Naive thymus-derived CD8-positive, alpha-beta T cell (primary cell): ENCODE data around the gene GBP7. TPM values are rescaled to one million over a fixed set of nuclear protein-coding genes. Genes with fewer than 3 reads are reported as not detected.
"Not testable (repeated sequence)": the region's sequence is repeated elsewhere in the genome, so short reads cannot be mapped to it uniquely, and the experiment has no call there.

Experiments used
- ATAC-seq, 2 donors: fragments of 150-1000 bp; cut with Tn5 transposase in 1 of 2; sonication (Bioruptor Pico), chemical (Tn5 transposase) in 1 of 2; 1 replicate in 1 of 2; 2 replicates in 1 of 2; pipeline ENCODE4 v1.10.0; 2021; ENCODE audit warnings: mild to moderate bottlenecking in 2 of 2, moderate library complexity in 2 of 2
- POLR2A ChIA-PET: fragments of 350-600 bp; sonication (Branson Sonifier 250); formaldehyde crosslinking; loops from one replicate; lab custom pipeline; 2021; ENCODE audit warnings: antibody characterized with exemption; lab: Charles Lee
- DNase-seq, 10 donors: peaks; one replicate each; pipeline versions ENCODE4 v3.0.0 to v3.0.0-alpha.2; 2020 to 2022
- H3K27ac Mint-ChIP-seq, 10 donors: one replicate each; pipeline ENCODE4 v1.8.0; 2020 to 2022; ENCODE audit warnings: mild to moderate bottlenecking in 10 of 10, mixed read lengths in 10 of 10, moderate library complexity in 4 of 10, inconsistent platforms in 1 of 10
- H3K27me3 Mint-ChIP-seq, 5 donors: one replicate each; pipeline ENCODE4 v1.8.0; 2021 to 2022; ENCODE audit warnings: mixed read lengths in 5 of 5
- H3K36me3 Mint-ChIP-seq, 3 donors: one replicate each; pipeline ENCODE4 v1.8.0; 2020 to 2022; ENCODE audit warnings: mixed read lengths in 3 of 3, mild to moderate bottlenecking in 2 of 3, inconsistent platforms in 1 of 3
- H3K4me1 Mint-ChIP-seq, 4 donors: one replicate each; pipeline ENCODE4 v1.8.0; 2021 to 2022; ENCODE audit warnings: mixed read lengths in 4 of 4
- H3K4me3 Mint-ChIP-seq, 10 donors: one replicate each; pipeline ENCODE4 v1.8.0; 2020 to 2022; ENCODE audit warnings: mild to moderate bottlenecking in 10 of 10, mixed read lengths in 10 of 10, moderate library complexity in 6 of 10, inconsistent platforms in 1 of 10
- H3K9me3 Mint-ChIP-seq, 9 donors: one replicate each; pipeline ENCODE4 v1.8.0; 2020 to 2022; ENCODE audit warnings: mixed read lengths in 9 of 9, mild to moderate bottlenecking in 3 of 9, inconsistent platforms in 1 of 9, moderate library complexity in 1 of 9
- polyA plus RNA-seq, 3 donors: library from polyadenylated mRNA; unstranded; fragments of 300-500 nt; fragmentation: Illumina TruSeq; gene quantifications; one replicate each; pipeline ENCODE4 v1.2.3, GENCODE V29; 2021
- total RNA-seq, 8 experiments: library from RNA in 2 of 8; stranded (reverse) in 2 of 8; gene quantifications; one replicate each; pipeline ENCODE4 v1.2.3 and lab custom pipeline; 2021 to 2026

Gene GBP7
- total and polyA plus RNA-seq, 5 experiments from 2014 or later = 0.14 TPM; not detected in 4

DNA sequence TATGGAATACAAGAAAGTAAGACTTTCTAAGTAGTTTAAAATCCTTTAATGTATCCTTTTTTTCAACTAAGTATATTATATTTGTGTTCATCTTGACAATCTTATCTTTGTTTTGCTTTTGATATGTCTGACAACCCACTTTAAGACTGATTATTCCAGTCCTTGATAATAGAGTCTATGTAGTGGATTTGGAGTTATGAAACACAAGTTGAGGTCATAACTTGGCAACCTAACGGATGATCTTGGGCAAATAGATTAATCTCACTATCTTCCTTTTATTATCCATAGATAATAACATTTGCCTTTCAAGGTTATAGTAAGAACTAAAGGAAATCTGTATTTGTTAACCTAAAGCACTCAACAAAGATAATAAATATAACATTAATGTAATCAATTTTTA, 45.1 kb downstream of the GBP7 start:
- POLR2A ChIA-PET = no interaction called here
- Mint-ChIP-seq H3K27me3 (no peaks in the 10 kb centered on the region), H3K4me3 (no peak overlapping the region), H3K4me1 (peaks cover 20 to 39% (median 33%) of the 10 kb centered on the region in 4 donors), H3K36me3 (peaks cover 0 to 7% (median 6%) of the 10 kb centered on the region in 3 donors), H3K9me3 (peaks cover 0 to 6% (median 2%) of the 10 kb centered on the region in 9 donors), H3K27ac (peak overlapping the region in 2 of 10 donors; percentile 81 to 93)
- ATAC-seq (no peak), DNase-seq (no peak)

DNA sequence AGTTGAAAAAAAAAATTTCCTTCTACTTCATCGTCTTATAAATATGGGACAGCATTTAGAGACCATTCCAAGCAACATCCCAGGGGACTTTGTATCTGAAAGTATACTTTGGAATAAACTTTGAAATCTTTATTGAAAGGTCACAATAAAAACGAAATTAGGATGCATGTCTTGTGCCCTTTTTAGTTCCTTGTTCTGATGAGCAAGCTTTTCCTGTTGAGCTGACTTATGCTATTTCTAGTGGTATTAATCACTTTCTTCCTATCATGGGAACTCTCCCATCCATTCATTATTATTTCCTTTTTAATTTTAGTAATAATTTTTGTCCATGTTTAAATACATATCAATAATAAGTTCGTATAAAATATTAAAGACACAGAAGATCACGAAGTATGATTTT, 45.9 kb downstream of the GBP7 start:
- peak overlapping the region in 5 of 10 donors; percentile 89 to 93 (median 93) for H3K27ac Mint-ChIP-seq
- H3K36me3 Mint-ChIP-seq = peaks cover 0 to 4% (median 3%) of the 10 kb centered on the region in 3 donors
- ATAC-seq (no peak), DNase-seq (no peak)
- peak overlapping the region in 2 of 10 donors; percentile 11 to 82 for H3K4me3 Mint-ChIP-seq
- H3K27me3 Mint-ChIP-seq = no peaks in the 10 kb centered on the region
- H3K4me1 Mint-ChIP-seq = peaks cover 22 to 44% (median 35%) of the 10 kb centered on the region in 4 donors
- H3K9me3 Mint-ChIP-seq = peaks cover 0 to 4% (median 0%) of the 10 kb centered on the region in 9 donors
- POLR2A ChIA-PET = no interaction called here

- not testable (repeated sequence) for H3K27me3 Mint-ChIP-seq, DNase-seq, H3K36me3 Mint-ChIP-seq, ATAC-seq, H3K9me3 Mint-ChIP-seq
- peak overlapping the region in 8 of 10 donors; percentile 18 to 100 (median 98) for H3K27ac Mint-ChIP-seq
- H3K4me3 Mint-ChIP-seq = peak overlapping the region in 6 of 10 donors; percentile 11 to 100 (median 97)
- H3K4me1 Mint-ChIP-seq = peaks cover 22 to 63% (median 46%) of the 10 kb centered on the region in 4 donors
- POLR2A ChIA-PET = interaction anchor here (0.6 to 1.9 kb wide), 5 partner anchors 10 to 183 kb away, joined by 4 to 15 read pairs (median 4); partner anchors contain the start of gene GBP1
Observed at GRCh38 chr1:89128003-89128458, 47.8 kb downstream of the GBP7 start.

DNA sequence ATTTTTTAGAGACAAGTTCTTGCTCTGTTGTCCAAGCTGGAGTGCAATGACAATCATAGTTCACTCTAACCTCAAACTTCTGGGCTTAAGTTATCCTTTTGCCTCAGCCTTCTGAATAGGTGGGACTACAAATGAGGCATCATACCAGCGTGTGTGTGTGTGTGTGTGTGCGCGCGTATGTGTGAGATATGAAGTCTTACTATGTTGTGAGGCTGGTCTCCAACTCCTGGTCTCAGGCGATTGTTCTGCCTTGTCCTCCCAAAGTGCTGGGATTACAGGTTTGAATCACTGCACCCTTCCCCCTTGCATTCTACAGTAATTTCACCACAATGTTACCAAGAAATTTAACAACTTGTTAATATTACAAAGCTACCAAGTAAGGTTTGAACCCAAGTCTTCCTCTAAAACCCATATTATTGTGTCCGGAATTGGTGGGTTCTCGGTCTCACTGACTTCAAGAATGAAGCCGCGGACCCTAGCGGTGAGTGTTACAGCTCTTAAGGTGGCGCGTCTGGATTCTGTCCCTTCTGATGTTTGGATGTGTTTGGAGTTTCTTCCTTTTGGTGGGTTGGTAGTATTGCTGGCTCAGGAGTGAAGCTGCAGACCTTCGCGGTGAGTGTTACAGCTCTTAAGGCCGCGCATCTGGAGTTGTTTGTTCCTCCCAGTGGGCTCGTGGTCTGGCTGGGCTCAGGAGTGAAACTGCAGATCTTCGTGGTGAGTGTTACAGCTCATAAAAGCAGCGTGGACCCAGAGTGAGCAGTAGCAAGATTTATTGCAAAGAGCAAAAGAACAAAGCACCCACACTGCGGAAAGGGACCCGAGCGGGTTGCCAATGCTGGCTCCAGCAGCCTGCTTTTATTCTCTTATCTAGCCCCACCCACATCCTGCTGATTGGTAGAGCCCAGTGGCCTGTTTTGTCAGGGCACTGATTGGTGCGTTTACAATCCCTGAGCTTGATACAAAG, 48.9 kb downstream of the GBP7 start:
- Mint-ChIP-seq H3K27ac (peak overlapping the region; percentile 93 to 100 (median 98)), H3K4me3 (peak overlapping the region; percentile 87 to 100 (median 100)), H3K36me3 (peaks cover 0 to 12% (median 9%) of the 10 kb centered on the region in 3 donors), H3K4me1 (peaks cover 30 to 75% (median 57%) of the 10 kb centered on the region in 4 donors)
- H3K9me3 Mint-ChIP-seq, H3K27me3 Mint-ChIP-seq: not testable (repeated sequence)
- DNase-seq (peak; percentile 42 to 89 (median 72)), ATAC-seq (peak; percentile 33 to 37)
- POLR2A ChIA-PET = interaction anchor here (0.6 to 1.9 kb wide), 14 partner anchors 9 to 868 kb away, joined by 3 to 20 read pairs (median 4); partner anchors contain the start of genes GBP1, GBP3, GBP4 and GBP5

DNA sequence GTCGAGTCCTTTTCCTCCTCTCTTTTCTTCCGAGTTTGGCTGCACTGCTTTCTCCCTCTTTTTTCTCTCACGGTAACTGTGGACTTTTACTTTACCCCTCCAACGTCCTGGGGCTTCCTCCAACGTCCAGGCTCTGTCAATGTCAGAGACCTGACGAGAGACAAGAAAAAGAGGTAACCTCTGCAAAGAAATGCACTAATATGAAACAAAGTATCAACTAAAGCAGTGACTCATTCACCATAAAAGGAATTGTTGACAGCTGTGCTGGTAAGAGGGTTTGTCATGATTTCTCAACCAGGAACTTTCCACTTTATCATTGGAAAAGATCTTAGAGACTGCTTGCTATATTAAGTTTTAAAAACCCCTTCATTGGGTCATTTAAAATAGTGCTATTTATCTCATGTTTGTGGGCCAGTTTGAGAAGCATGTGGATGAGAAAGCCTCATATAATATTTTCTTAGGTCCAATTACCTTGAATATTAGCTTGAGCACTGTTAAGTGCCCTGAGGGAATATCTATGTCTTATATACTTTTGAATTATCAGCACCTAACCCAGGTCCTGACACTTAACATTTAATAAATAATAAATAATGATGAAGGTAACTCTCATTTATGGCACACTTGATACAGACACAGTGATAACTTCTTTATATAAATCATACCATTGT, 49.8 kb downstream of the GBP7 start, which contains the start of gene GBP2:
Gene GBP2, minus strand, starts transcription at position 202 of the 668 bp plus-strand sequence. CDS start 4,148 bp downstream, outside the sequence.
- H3K4me3 Mint-ChIP-seq = peak within 1 kb of the TSS; percentile 87 to 100 (median 100)
- peaks cover 32 to 81% (median 61%) of the 10 kb centered on the region in 4 donors for H3K4me1 Mint-ChIP-seq
- H3K9me3 Mint-ChIP-seq = peaks cover 0 to 4% (median 0%) of the 10 kb centered on the region in 9 donors
- ATAC-seq = peak; percentile 72 to 83
- POLR2A ChIA-PET = interaction anchor here (0.7 to 1.9 kb wide), 10 partner anchors 11 to 482 kb away, joined by 3 to 20 read pairs (median 4); partner anchors contain the start of genes GBP1, GBP4 and GBP5
- no peaks in the 10 kb centered on the region for H3K27me3 Mint-ChIP-seq
- H3K36me3 Mint-ChIP-seq = peaks cover 0 to 18% (median 14%) of the 10 kb centered on the region in 3 donors
- DNase-seq = peak in 3 of 10 donors; percentile 34 to 43 (median 35)
- H3K27ac Mint-ChIP-seq = peak within 1 kb of the TSS; percentile 93 to 100 (median 98)

DNA sequence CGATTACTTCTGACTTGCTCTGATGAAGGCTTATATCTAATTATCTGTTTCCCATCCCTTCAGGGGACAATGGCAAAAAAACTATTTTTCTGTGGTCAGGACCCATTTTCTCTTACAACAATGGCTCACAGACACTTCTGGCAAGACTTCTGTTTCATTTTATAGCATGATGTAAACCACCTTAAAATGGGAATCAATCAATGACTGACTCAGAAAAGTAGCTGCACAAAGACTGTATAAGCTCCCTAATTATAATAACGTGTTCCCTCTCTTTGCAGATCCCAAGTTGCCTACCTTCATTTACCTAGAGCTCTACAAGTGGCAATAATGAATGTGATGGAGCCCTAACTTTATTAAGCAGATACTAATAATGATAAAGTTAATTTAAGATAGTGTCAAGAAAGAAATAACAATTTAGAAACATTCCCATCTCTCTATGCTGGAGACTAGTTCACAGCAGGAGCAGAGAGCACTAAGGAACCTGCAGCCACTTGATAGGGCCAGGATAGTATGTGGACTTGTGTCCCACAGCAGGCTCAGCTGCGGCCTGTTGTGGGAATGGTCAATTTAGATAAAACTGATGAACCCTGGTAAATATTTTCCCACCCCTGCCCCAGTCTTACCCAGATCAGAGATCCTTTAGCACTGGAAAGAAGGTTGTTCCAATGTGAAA, 50.4 kb downstream of the GBP7 start:
- ATAC-seq = peak; percentile 3 to 11

DNA sequence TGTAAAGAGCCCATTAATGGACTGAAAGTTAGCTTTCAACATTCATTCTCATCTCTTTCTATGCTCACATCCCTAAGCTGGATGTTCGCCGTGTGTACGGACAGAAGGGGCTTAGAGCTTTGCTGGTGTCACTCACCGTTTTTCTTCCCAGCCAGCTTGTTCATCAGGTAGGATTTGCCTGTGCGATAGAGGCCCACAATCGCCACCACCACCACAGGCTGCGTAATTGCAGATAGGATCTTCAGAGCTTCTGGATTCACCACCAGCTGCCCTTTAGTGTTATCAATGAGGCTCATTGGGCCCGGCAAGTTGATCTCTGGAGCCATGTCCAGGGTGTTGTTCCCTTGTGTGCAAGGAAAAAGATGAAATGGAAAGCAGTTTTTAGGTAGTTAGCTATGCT, 54.2 kb downstream of the GBP7 start:
- Mint-ChIP-seq H3K4me1 (peaks cover 20 to 50% (median 34%) of the 10 kb centered on the region in 4 donors), H3K9me3 (no peaks in the 10 kb centered on the region), H3K36me3 (peaks cover 0 to 24% (median 20%) of the 10 kb centered on the region in 3 donors), H3K27me3 (no peaks in the 10 kb centered on the region), H3K27ac (peak overlapping the region in 7 of 10 donors; percentile 30 to 100 (median 61)), H3K4me3 (peak overlapping the region in 3 of 10 donors; percentile 4 to 39 (median 17))
- no peak for DNase-seq
- POLR2A ChIA-PET = interaction anchor here (0.5 kb wide), 1 partner anchor 387 kb away, joined by 3 read pairs; no protein-coding TSS in a partner anchor
- no peak for ATAC-seq

More for the DNA sequence above, 50.4 kb downstream of the GBP7 start:
- POLR2A ChIA-PET = interaction anchor here (0.6 to 1.9 kb wide), 6 partner anchors 10 to 434 kb away, joined by 3 to 20 read pairs (median 5); partner anchors contain the start of genes GBP4 and GBP5
- peaks cover 0 to 23% (median 16%) of the 10 kb centered on the region in 3 donors for H3K36me3 Mint-ChIP-seq
- peak overlapping the region; percentile 93 to 100 (median 98) for H3K27ac Mint-ChIP-seq
- H3K4me3 Mint-ChIP-seq = peak overlapping the region; percentile 87 to 100 (median 100)
- peaks cover 0 to 4% (median 0%) of the 10 kb centered on the region in 9 donors for H3K9me3 Mint-ChIP-seq
- H3K27me3 Mint-ChIP-seq = no peaks in the 10 kb centered on the region
- DNase-seq = no peak
- peaks cover 31 to 81% (median 60%) of the 10 kb centered on the region in 4 donors for H3K4me1 Mint-ChIP-seq

DNA sequence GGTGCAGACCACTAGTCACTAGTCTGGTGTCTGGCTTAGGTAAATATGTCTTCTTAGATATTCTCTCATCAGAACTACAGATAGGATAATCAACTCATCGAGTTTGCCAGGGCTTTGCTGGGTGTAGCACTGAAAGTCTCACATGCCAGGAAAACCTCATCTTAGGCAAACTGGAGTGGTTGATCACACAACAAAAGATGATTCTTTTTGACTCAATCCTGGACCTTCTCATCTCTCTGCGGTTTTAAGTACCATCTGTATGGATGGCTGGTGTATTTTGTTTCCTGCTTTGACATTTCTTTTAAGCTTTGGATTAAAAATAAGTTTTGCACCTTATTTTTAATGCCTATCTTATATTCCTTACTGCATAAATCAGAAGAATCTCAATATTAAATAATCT, 61.1 kb downstream of the GBP7 start:
- Mint-ChIP-seq H3K4me1 (peaks cover 7 to 28% (median 18%) of the 10 kb centered on the region in 4 donors), H3K27me3 (no peaks in the 10 kb centered on the region), H3K36me3 (peaks cover 13 to 58% (median 36%) of the 10 kb centered on the region in 3 donors), H3K4me3 (peak overlapping the region in 1 of 10 donors; percentile 6), H3K9me3 (no peaks in the 10 kb centered on the region), H3K27ac (peak overlapping the region in 9 of 10 donors; percentile 16 to 87 (median 61))
- ATAC-seq = no peak
- POLR2A ChIA-PET = interaction anchor here (1.3 kb wide), 1 partner anchor 10 kb away, joined by 3 read pairs; no protein-coding TSS in a partner anchor
- no peak for DNase-seq

DNA sequence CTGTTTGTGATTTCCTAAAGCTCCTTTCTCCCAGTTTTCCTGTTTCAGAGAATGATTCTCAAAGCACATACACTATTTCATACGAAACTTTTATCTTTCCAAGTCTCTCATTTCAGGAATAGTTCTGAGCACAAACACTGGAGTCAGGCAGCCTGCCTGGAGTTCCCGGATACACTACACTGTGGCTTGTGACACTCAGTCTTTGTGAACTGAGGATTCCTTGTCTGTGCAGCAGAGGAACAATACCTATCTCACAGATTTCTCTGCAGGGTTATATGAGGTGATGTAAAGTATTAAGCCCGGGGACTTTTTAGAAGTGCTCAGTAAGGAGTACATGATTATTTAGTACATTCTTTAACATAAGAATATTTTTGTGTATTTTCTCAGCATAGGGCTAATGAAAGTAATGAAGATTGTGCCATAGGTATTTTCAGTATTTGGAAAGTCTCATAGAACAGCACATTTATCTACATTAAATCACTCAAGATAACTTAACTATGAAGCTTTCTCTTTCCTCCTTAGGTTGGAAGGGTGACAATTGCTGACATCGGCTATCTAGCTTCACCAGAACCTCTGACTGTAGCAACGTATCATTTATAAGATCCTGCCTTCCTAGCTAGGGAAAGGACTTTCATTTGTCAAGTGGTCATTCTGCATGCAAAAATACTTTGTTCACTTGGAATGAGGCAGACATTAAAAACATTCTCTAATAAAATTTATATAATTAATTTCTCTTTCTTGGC, 62.8 kb downstream of the GBP7 start:
- H3K4me1 Mint-ChIP-seq = peaks cover 7 to 28% (median 19%) of the 10 kb centered on the region in 4 donors

GRCh38 chr1:89104687-89105086, 71.1 kb downstream of the GBP7 start:
- no peaks in the 10 kb centered on the region for H3K27me3 Mint-ChIP-seq
- POLR2A ChIA-PET = no interaction called here
- peaks cover 0 to 7% (median 5%) of the 10 kb centered on the region in 4 donors for H3K4me1 Mint-ChIP-seq
- H3K9me3 Mint-ChIP-seq = peaks cover 0 to 16% (median 6%) of the 10 kb centered on the region in 9 donors
- no peak overlapping the region for H3K4me3 Mint-ChIP-seq
- no peak overlapping the region for H3K27ac Mint-ChIP-seq
- no peak for DNase-seq
- H3K36me3 Mint-ChIP-seq = peaks cover 54 to 60% (median 59%) of the 10 kb centered on the region in 3 donors
- ATAC-seq = no peak

More for the DNA sequence above, 62.8 kb downstream of the GBP7 start:
- ATAC-seq = no peak
- DNase-seq = no peak
- Mint-ChIP-seq H3K27ac (peak overlapping the region in 8 of 10 donors; percentile 7 to 54 (median 28)), H3K9me3 (no peaks in the 10 kb centered on the region), H3K27me3 (no peaks in the 10 kb centered on the region), H3K4me3 (no peak overlapping the region), H3K36me3 (peaks cover 25 to 72% (median 52%) of the 10 kb centered on the region in 3 donors)
- POLR2A ChIA-PET = no interaction called here
